Gastrocnemius medialis (tissue), 4 donors: Measurements from ENCODE around the gene MORN1.

Experiments used
- CTCF ChIP-seq, 5 experiments: fragments of 450-650 bp in 3 of 5; fragments of 200-600 bp in 2 of 5; sonication (generic) in 2 of 5; IDR thresholded peaks in 4 of 5; conservative IDR thresholded peaks in 1 of 5; 1 replicate in 4 of 5; 2 replicates in 1 of 5; pipeline ENCODE4 v1.5.1; 2016 to 2019; ENCODE audit warnings: antibody characterized with exemption in 5 of 5, mild to moderate bottlenecking in 3 of 5, moderate library complexity in 3 of 5
- POLR2A ChIP-seq, 2 donors: fragments of 450-650 bp; IDR thresholded peaks; one replicate each; pipeline ENCODE4 v1.6.1; 2017; ENCODE audit warnings: antibody characterized with exemption in 2 of 2, mild to moderate bottlenecking in 2 of 2, moderate library complexity in 2 of 2

DNA sequence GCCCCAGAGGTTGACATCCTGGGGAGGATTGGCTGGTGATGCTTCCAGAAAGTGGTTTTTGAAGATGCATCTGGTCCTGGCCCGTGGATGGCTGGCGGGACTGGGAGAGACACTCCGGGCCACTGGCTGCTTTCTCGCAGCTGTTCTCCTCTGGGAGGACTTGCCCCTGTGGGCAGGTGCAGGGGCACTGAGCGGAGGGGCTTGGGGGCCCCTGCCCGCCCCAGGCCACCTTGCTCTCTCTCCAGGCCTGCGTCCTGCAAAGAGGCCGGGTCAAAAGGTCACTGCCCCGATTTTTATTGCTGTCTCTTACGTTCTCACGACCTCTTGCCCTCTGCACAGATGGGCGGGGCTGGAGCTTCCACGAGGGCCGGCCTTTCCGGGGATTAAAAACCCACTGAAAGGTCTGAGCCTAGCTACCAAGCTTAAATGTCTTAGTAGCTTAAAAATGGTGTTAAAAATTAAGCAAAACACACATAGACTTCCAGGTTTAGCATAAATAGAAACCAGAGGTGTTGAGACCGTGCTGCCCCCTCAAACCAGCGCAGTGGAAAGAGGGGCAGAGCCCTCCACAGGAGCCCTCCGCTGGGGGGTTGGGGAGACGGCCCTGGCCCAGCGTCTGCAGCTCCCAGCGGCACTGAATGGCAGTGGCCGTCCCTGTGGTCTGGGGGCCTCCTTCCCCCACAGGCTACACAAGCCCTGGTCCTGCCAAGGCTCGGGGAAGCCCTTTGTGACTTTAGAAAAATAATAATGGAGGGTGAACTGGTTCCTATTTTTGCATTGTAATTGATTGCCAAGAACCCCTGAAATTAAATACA, 119.3 kb downstream of the MORN1 start:
- TF ChIP-seq CTCF (IDR thresholded peaks at IDR 0.05 in 4 of 5, conservative IDR thresholded peaks at IDR 0.05 in 1 of 5) (no peak), POLR2A (IDR thresholded peaks at IDR 0.05) (no peak)
